Natural killer cell (primary cell): ENCODE data around the gene PPCS. TPM values are rescaled to one million over a fixed set of nuclear protein-coding genes. Genes with fewer than 3 reads are reported as not detected.

Source experiments
- ATAC-seq, 3 donors: fragments of 150-1000 bp in 2 of 3; fragments of 200-7000 bp in 1 of 3; cut with Tn5 transposase; 1 replicate in 1 of 3; 2 replicates in 2 of 3; pipeline ENCODE4 v1.10.0; 2021; ENCODE audit warnings: mild to moderate bottlenecking in 2 of 3, moderate library complexity in 2 of 3
- DNase-seq, 2 donors: peaks; one replicate each; pipeline versions ENCODE4 v3.0.0 to v3.0.0-alpha.2; 2013 to 2021; ENCODE audit warnings: mixed read lengths in 1 of 2
- H3K27ac ChIP-seq: one replicate; pipeline ENCODE4 v1.5.1; 2013; ENCODE audit warnings: mild to moderate bottlenecking, low read length
- H3K27me3 ChIP-seq: one replicate; pipeline ENCODE4 v1.6.1; 2013; ENCODE audit warnings: low read length; ENCODE audit not compliant: control insufficient read depth, insufficient read depth
- H3K36me3 ChIP-seq: one replicate; pipeline ENCODE4 v1.6.1; 2013; ENCODE audit warnings: low read length; ENCODE audit not compliant: control insufficient read depth, insufficient read depth
- H3K4me1 ChIP-seq: one replicate; pipeline ENCODE4 v1.6.1; 2013; ENCODE audit warnings: low read length; ENCODE audit not compliant: control insufficient read depth, insufficient read depth
- H3K4me3 ChIP-seq: one replicate; pipeline ENCODE4 v1.5.1; 2013; ENCODE audit warnings: low read length
- H3K9me3 ChIP-seq: one replicate; pipeline ENCODE4 v1.6.1; 2013; ENCODE audit warnings: low read length; ENCODE audit not compliant: control insufficient read depth, insufficient read depth
- H3K27ac Mint-ChIP-seq, 2 donors: one replicate each; pipeline ENCODE4 v1.8.0; 2022; ENCODE audit warnings: mild to moderate bottlenecking in 2 of 2, mixed read lengths in 2 of 2, moderate library complexity in 1 of 2
- H3K27me3 Mint-ChIP-seq, 2 donors: one replicate each; pipeline ENCODE4 v1.8.0; 2022; ENCODE audit warnings: low read depth in 2 of 2, mixed read lengths in 2 of 2
- H3K36me3 Mint-ChIP-seq: one replicate; pipeline ENCODE4 v1.8.0; 2022; ENCODE audit warnings: mixed read lengths
- H3K4me1 Mint-ChIP-seq, 2 donors: one replicate each; pipeline ENCODE4 v1.8.0; 2022; ENCODE audit warnings: mixed read lengths in 2 of 2
- H3K4me3 Mint-ChIP-seq: one replicate; pipeline ENCODE4 v1.8.0; 2022; ENCODE audit warnings: mild to moderate bottlenecking, moderate library complexity, mixed read lengths
- H3K9me3 Mint-ChIP-seq, 2 donors: one replicate each; pipeline ENCODE4 v1.8.0; 2022; ENCODE audit warnings: mixed read lengths in 2 of 2
- WGBS: methylation state at CpG from one replicate; pipeline ENCODE4 v1.1.7; 2013; ENCODE audit warnings: missing lambda C conversion rate; ENCODE audit not compliant: insufficient coverage; 5-methylcytosine and 5-hydroxymethylcytosine counted together
- intact Hi-C: fragments of 100-400 bp; cut with micrococcal nuclease; formaldehyde crosslinking; loops from one replicate; pipeline ENCODE4 v1.14.2; 2022
- total RNA-seq, 4 donors: library from RNA; stranded (reverse); fragments of 120-200 nt in 1 of 4; gene quantifications; one replicate each; pipeline versions ENCODE4 v1.2.3 to v1.2.4, GENCODE V29; 2013 to 2022
- TF ChIP-seq, protein P1 (sequence below): fragments of 200-600 bp; IDR thresholded peaks from one replicate; pipeline ENCODE4 v1.8.0; 2022; ENCODE audit warnings: antibody characterized with exemption

Gene PPCS
- total RNA-seq: 10 to 100 TPM; 44.2 to 54.5 (median 50.2) TPM
- 82.1 TPM for total RNA-seq (2013)

DNA sequence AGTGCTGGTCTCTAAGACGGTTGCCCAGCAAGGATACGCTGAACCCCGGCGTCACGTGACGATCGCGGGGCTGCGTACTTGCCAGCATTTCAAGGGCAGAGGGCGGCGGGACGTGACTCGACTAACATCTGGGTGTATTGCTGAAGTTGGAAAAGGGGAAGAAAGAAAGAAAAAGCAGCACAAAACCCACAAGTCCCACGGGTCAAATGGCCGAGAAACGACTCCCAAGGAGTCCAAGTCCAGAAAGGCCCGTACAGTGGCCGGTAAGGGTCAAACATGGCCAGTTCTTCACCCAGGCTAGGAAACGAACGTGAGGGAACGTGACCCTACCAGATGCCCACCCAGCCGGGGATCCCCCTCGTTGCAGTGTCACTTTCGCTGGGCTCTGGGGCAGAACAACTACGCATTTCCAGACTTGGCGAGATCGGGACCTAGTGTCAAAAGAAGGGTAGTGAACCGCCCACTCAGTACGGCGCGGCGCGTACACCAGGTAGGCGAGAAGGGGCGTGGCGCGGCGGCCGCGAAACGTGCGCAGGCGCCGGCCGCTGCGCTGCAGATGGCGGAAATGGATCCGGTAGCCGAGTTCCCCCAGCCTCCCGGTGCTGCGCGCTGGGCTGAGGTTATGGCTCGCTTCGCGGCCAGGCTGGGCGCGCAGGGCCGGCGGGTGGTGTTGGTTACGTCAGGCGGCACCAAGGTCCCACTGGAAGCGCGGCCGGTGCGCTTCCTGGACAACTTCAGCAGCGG lies at the start of gene PPCS, which contains the start of gene ZMYND12:
PPCS (plus strand) TSS at position 534 of the 744 bp plus-strand sequence; CDS start at position 557, 23 bp downstream.
ZMYND12 (minus strand) TSS at position 13 of the 744 bp plus-strand sequence. CDS start 25 bp downstream, outside the sequence.
- no peaks in the 10 kb centered on the region for H3K9me3 ChIP-seq
- peak within 1 kb of the TSS; percentile 89 for H3K27ac ChIP-seq
- WGBS: under 1% methylated on average over 66 of the region's 66 CpGs
- H3K27me3 Mint-ChIP-seq: peaks cover 0 to 4% of the 10 kb centered on the region in 2 donors
- peaks cover 3% of the 10 kb centered on the region for H3K27me3 ChIP-seq
- H3K4me1 Mint-ChIP-seq: peaks cover 26 to 33% of the 10 kb centered on the region in 2 donors
- H3K4me3 ChIP-seq: peak within 1 kb of the TSS; percentile 89
- H3K36me3 ChIP-seq: peaks cover 31% of the 10 kb centered on the region
- DNase-seq (peak; percentile 89 to 97), ATAC-seq (peak; percentile 87 to 96 (median 87))
- H3K27ac Mint-ChIP-seq: peak within 1 kb of the TSS; percentile 87 to 95
- H3K4me3 Mint-ChIP-seq: peak within 1 kb of the TSS; percentile 94
- peaks cover 23% of the 10 kb centered on the region for H3K4me1 ChIP-seq
- TF ChIP-seq, protein P1, sequence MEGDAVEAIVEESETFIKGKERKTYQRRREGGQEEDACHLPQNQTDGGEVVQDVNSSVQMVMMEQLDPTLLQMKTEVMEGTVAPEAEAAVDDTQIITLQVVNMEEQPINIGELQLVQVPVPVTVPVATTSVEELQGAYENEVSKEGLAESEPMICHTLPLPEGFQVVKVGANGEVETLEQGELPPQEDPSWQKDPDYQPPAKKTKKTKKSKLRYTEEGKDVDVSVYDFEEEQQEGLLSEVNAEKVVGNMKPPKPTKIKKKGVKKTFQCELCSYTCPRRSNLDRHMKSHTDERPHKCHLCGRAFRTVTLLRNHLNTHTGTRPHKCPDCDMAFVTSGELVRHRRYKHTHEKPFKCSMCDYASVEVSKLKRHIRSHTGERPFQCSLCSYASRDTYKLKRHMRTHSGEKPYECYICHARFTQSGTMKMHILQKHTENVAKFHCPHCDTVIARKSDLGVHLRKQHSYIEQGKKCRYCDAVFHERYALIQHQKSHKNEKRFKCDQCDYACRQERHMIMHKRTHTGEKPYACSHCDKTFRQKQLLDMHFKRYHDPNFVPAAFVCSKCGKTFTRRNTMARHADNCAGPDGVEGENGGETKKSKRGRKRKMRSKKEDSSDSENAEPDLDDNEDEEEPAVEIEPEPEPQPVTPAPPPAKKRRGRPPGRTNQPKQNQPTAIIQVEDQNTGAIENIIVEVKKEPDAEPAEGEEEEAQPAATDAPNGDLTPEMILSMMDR: no peak
- no peaks in the 10 kb centered on the region for H3K9me3 Mint-ChIP-seq
- intact Hi-C loops: loop anchor here (2.0 kb wide), 2 partner anchors 121 to 311 kb away; partner anchors contain the start of genes C1orf50, FOXJ3 and P3H1
- peaks cover 16% of the 10 kb centered on the region for H3K36me3 Mint-ChIP-seq

DNA sequence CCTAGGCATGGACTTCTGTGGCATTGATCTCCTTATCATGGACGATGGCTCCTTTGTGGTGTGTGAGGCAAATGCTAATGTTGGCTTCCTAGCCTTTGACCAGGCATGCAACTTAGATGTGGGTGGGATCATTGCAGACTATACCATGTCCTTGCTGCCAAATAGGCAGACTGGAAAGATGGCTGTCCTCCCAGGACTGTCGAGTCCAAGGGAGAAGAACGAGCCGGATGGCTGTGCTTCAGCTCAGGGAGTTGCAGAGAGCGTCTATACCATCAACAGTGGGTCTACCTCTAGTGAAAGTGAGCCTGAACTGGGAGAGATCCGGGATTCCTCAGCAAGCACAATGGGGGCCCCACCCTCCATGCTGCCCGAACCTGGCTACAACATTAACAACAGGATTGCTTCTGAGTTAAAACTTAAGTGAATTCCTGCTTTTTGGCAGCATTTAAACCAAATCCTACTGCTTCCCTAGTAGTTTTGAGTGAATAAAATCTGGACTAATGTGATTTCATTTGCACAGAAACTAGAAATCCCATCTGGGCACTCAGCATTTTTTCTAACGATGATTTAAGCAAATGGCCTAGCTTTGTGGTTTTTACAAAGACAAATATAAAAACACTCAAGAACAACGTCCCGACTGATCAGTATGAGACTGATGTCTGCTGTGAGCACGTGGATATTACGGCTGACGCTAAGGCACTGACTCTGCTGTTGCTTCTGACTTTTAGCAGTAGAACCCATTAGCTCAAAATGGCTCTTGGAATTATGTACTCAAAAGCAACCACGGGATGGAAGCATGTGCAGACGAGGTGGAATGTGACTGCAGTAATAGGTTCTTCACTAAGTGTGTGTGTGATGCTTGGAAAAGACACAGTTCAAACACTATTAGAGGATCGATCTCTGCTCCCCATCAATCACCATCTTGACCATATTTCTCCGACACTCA lies 41.5 kb upstream of the PPCS start:
- Histone ChIP-seq H3K27me3 (no peaks in the 10 kb centered on the region), H3K27ac (no peak overlapping the region), H3K9me3 (no peaks in the 10 kb centered on the region), H3K4me3 (no peak overlapping the region), H3K4me1 (no peaks in the 10 kb centered on the region), H3K36me3 (no peaks in the 10 kb centered on the region)
- Mint-ChIP-seq H3K4me3 (no peak overlapping the region), H3K27me3 (peaks cover 1 to 3% of the 10 kb centered on the region in 2 donors), H3K4me1 (no peaks in the 10 kb centered on the region), H3K9me3 (no peaks in the 10 kb centered on the region), H3K27ac (no peak overlapping the region), H3K36me3 (no peaks in the 10 kb centered on the region)
- no peak for DNase-seq
- intact Hi-C loops: no loop called here
- no peak for ATAC-seq
- WGBS: 91% methylated on average over 16 of the region's 17 CpGs
- TF ChIP-seq, protein P1: no peak

DNA sequence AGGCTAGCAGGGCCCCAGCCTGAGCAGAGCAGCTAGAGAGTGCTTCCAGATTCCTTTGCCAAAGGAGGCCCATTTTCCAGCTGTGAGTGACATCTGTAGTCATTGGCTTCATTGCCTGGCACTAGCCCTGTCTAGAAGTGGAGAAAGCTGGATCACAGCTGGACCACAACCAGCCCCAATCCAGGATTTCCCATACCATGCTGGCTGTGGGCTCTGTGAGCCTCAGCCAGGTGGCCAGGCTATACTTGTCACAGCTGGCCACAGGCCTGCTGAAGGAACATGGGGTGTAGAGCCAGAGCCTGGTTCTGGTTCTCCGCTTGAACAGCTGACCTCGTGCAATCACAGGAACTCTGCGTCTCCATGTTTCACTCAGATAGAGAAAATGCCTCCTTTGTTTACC lies 39.2 kb upstream of the PPCS start:
- WGBS: 71% methylated on average over 3 of the region's 3 CpGs
- Mint-ChIP-seq H3K4me1 (no peaks in the 10 kb centered on the region), H3K36me3 (no peaks in the 10 kb centered on the region), H3K27me3 (peaks cover 5 to 24% of the 10 kb centered on the region in 2 donors), H3K27ac (no peak overlapping the region), H3K9me3 (no peaks in the 10 kb centered on the region), H3K4me3 (no peak overlapping the region)
- Histone ChIP-seq H3K4me1 (peaks cover 4% of the 10 kb centered on the region), H3K27ac (no peak overlapping the region), H3K9me3 (no peaks in the 10 kb centered on the region), H3K4me3 (no peak overlapping the region), H3K36me3 (no peaks in the 10 kb centered on the region), H3K27me3 (no peaks in the 10 kb centered on the region)
- TF ChIP-seq, protein P1: no peak
- ATAC-seq (no peak), DNase-seq (no peak)
- intact Hi-C loops: no loop called here
